HCEC 1CT (cell line): ENCODE results near the gene STX8.

ENCODE experiments used
- DNase-seq: peaks from one replicate; pipeline ENCODE4 v3.0.0-alpha.2; 2017

STX8 gene

DNA sequence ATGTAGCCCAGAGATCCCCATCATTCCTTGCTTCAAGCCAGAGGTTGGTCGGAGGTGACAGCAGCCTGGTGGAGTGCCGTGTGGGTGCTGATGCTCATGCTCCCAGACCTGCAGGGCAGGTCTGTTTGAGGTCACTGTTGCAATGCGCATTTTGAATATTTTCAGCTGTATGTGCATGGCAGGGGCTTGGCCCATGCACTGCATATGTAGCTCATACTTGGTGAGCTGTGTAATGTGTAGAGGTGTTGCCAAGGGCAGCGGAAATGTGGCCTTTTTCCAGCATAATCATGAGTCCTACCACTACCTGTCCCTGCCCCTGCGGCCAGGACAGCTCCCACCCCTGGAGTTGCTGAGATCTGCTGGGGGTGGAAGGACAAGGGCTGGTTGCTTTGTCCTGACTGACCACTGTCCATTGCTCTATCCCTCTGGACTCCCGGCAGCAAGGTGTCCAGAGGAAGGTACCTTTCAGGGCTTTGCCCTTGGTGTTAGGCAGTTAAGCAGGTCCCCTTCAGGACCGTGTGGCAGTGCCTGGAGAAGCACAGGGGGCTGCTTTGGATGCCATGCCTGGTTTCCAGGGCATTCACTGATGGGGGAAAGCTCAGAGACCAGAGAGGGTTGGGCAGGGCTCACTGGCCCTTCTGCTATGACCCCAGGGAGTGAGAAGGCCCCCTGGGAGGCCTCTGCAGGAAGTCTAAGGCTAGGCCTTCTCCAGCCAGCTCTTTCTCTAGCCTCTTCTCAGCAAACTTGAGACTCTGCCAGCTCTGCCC lies 339.2 kb downstream of the STX8 start:
- no peak for DNase-seq

DNA sequence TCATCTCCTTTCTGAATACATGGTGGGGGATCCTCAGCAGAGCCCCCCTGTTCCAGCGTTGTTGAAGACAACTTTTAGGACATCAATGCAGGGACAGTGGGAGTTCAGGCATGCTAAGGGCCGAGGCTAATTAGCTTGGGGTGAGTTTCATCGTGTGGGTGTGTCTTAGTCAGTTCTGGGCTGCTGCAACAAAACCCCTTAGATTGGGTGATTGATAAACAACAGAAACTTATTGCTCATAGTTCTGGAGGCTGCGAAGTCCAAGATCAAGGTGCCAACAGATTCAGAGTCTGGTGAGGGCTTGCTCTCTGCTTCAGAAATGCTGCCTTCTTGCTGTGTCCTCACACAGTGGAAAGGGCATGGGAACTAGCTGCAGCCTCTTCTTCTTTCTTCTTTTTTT lies 340.3 kb downstream of the STX8 start:
- DNase-seq, result no peak

- no peak for DNase-seq
Observed at GRCh38 chr17:9234389-9234945, 341.2 kb downstream of the STX8 start.

- no peak for DNase-seq
Observed at GRCh38 chr17:9233761-9234160, 341.9 kb downstream of the STX8 start.

GRCh38 chr17:9233271-9233599 lies 342.4 kb downstream of the STX8 start:
- no peak for DNase-seq

- DNase-seq, result no peak
Observed at GRCh38 chr17:9232591-9233270, 342.9 kb downstream of the STX8 start.

DNA sequence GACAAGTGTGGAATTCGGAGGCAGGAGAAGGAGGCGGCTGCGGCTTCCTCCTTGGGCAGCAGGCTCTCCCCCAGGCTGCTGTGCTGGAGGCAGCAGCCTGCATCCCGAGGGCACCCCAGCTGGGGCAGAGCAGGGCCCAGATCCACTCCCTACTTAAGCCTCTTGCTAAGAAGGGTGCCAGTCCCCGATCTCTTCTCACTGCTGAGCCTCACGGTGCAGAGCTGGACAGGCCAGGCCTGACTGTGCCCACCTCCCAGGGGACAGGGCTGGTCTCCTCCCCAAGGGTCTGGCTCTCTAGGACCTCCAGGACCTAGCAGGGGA lies 343.5 kb downstream of the STX8 start:
- DNase-seq, result no peak

- no peak for DNase-seq
Observed at GRCh38 chr17:9231449-9232154, 344.0 kb downstream of the STX8 start.

GRCh38 chr17:9230861-9231260 lies 344.8 kb downstream of the STX8 start:
- DNase-seq, result no peak

- DNase-seq, result peak; percentile 58
Observed at GRCh38 chr17:9230346-9230745, 345.3 kb downstream of the STX8 start.

GRCh38 chr17:9229826-9230201 lies 345.8 kb downstream of the STX8 start:
- no peak for DNase-seq

- no peak for DNase-seq
Observed at GRCh38 chr17:9229160-9229825, 346.3 kb downstream of the STX8 start.

DNA sequence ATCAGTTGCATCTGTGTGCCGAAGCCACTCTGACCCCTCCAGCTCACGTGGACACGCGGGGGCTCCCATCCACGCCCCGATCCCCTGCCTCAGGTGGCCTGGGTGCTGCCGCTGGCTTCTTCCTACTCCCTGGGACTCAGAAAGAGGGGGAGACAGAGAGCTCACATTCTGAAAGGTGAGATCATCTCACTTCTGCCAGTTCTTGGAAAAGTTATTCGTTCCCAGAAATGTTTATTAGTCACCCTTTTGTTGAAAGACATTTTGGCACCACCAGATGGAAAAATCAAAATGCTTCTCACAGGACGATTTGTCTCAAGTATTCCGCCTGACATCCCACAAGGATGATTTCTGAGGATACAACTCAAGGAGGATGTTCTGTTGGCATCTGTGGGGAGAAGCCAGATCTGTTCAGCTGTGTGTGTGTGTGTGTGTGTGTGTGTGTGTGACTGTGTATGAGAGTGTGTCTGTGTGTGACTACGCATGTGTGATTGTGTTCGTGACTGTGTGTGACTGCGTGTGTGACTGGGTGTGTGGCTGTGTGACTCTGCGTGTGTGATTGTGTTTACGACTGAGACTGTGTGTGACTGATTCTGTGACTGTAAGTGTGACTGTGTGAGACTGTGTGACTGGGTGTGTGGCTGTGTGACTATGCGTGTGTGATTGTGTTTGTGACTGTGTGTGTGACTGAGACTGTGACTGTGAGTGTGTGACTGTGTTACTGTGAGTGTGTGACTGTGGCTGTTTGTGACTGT lies 347.0 kb downstream of the STX8 start:
- peak; percentile 79 for DNase-seq

DNA sequence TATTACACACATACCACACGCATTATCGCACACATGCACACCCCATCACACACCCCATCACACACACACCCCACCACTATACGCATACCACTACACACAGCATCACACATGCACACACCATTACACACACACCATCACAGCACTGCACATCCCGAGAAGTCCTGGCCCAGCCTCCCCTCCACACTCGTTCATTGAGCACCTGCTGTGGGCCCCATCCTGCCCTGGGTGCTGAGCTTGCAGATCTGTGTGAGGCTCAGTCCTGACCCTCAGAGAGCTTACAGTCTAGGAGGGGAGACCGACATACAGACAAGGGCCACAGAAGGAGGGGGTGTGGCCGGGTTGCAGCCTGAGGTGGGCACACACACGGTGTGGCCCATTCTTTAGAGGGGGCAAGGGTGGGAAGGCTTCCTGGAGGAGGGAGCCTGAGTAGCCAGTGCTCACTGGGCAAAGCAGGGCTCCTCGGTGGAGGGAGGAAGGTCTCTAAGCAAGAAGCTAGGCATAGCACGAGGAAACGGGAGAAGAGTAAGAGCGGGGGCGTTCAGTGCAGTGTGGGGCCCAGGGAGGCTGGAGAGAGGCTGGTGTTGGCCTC lies 347.7 kb downstream of the STX8 start:
- DNase-seq, result no peak

- DNase-seq, result no peak
Observed at GRCh38 chr17:9226794-9227135, 348.9 kb downstream of the STX8 start.

- DNase-seq, result no peak
Observed at GRCh38 chr17:9226130-9226793, 349.4 kb downstream of the STX8 start.

GRCh38 chr17:9225305-9226101 lies 350.1 kb downstream of the STX8 start:
- DNase-seq, result no peak

GRCh38 chr17:9224485-9224884 lies 351.1 kb downstream of the STX8 start:
- DNase-seq, result no peak

DNA sequence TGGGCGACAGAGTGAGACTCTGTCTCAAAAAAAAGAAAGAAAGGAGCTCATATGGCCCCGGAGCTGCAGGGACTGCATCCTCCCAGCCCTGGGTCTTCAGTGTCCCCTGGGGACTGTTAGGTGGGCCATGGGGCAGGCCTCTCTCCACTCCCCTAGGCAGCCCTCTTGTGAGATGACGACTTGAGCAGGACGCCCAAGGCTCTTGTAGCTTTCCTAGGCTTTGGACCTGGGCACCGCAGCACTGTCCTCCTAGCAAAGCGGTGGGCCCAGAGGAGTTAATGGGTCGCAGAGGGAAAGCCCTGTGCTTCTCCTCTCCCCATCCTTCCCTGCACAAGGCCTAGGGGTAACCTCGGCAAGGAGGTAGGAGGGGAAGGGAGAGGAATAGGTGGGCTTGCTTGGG lies 352.1 kb downstream of the STX8 start:
- DNase-seq, result no peak

DNA sequence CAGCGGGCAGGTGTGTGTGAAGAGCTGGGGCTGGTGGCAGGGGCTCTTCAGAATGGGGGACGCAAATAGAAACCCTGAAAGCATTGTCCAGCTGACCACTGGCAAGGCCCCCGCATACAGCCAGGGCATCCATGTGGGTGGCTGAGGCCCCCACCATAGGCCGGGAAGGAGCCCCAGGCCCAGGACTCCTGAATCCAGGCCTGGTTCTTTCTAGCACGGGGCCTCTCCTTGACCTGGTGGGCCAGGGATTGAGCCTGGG lies 353.8 kb downstream of the STX8 start:
- DNase-seq, result no peak
